IMR-90 (cell line): ENCODE data around the gene FGF5. TPM values are rescaled to one million over a fixed set of nuclear protein-coding genes. Genes with fewer than 3 reads are reported as not detected.

ENCODE experiments used
- ATAC-seq: fragments of 200-7000 bp; cut with Tn5 transposase; 2 replicates; pipeline ENCODE4 v1.9.1; 2020; ENCODE audit warnings: low read depth, mild to moderate bottlenecking, moderate library complexity
- BruUV-seq: library from RNA; stranded (reverse); fragments of 400-500 nt; replicated peaks from 2 replicates; lab custom pipeline; 2021; lab: Mats Ljungman, UMichigan
- CTCF ChIA-PET: fragments of 300-600 bp; formaldehyde crosslinking; extraction: SDS; loops from one replicate; lab custom pipeline; 2021; ENCODE audit warnings: antibody characterized with exemption; lab: Yijun Ruan, JAX
- POLR2A ChIA-PET: fragments of 300-600 bp; sonication (Branson Sonifier 250); formaldehyde crosslinking; loops from one replicate; lab custom pipeline; 2022; ENCODE audit warnings: antibody characterized with exemption; ENCODE audit not compliant: unreplicated experiment; lab: Charles Lee
- DNase-seq: peaks from one replicate; pipeline ENCODE4 v3.0.0; 2013
- H2AFZ ChIP-seq: replicated peaks from 2 replicates; pipeline ENCODE3; 2013; ENCODE audit warnings: low read length, mild to moderate bottlenecking; ENCODE audit not compliant: poor library complexity
- H2AK5ac ChIP-seq: 2 replicates; pipeline ENCODE4 v1.6.1; 2013; ENCODE audit warnings: low read depth, low read length, inconsistent platforms
- H2AK9ac ChIP-seq: replicated peaks from 2 replicates; pipeline ENCODE3; 2013; ENCODE audit warnings: mild to moderate bottlenecking, low read depth, low read length, moderate library complexity; ENCODE audit not compliant: poor library complexity
- H2BK120ac ChIP-seq: 2 replicates; pipeline ENCODE4 v1.6.1; 2013; ENCODE audit warnings: low read depth, low read length, inconsistent platforms
- H2BK15ac ChIP-seq: 3 replicates; pipeline ENCODE4 v1.6.1; 2013; ENCODE audit warnings: low read depth, low read length, inconsistent platforms
- H2BK20ac ChIP-seq: 2 replicates; pipeline ENCODE4 v1.6.1; 2013; ENCODE audit warnings: low read depth, mild to moderate bottlenecking, inconsistent platforms, low read length, moderate library complexity
- H2BK5ac ChIP-seq: 2 replicates; pipeline ENCODE4 v1.6.1; 2013; ENCODE audit warnings: mild to moderate bottlenecking, low read depth, low read length, inconsistent platforms; ENCODE audit not compliant: poor library complexity, severe bottlenecking
- H3K14ac ChIP-seq: replicated peaks from 2 replicates; pipeline ENCODE4 v1.6.1; 2013; ENCODE audit warnings: low read depth, low read length, inconsistent platforms
- H3K18ac ChIP-seq: 2 replicates; pipeline ENCODE4 v1.6.1; 2013; ENCODE audit warnings: low read depth, low read length, control low read depth
- H3K23ac ChIP-seq: 2 replicates; pipeline ENCODE4 v1.6.1; 2013; ENCODE audit warnings: low read depth, low read length, inconsistent platforms
- H3K27ac ChIP-seq: 2 replicates; pipeline ENCODE4 v1.5.1; 2013; ENCODE audit warnings: mild to moderate bottlenecking, control low read depth, low read length; ENCODE audit not compliant: insufficient read depth
- H3K27me3 ChIP-seq: 2 replicates; pipeline ENCODE4 v1.6.1; 2013; ENCODE audit warnings: low read length; ENCODE audit not compliant: control insufficient read depth, insufficient read depth
- H3K36me3 ChIP-seq: 2 replicates; pipeline ENCODE4 v1.6.1; 2013; ENCODE audit warnings: low read length, mixed read lengths; ENCODE audit not compliant: control insufficient read depth, insufficient read depth
- H3K4ac ChIP-seq: 2 replicates; pipeline ENCODE4 v1.6.1; 2013; ENCODE audit warnings: low read depth, low read length, inconsistent platforms
- H3K4me1 ChIP-seq: 2 replicates; pipeline ENCODE4 v1.6.1; 2013; ENCODE audit warnings: low read length, mixed read lengths; ENCODE audit not compliant: control insufficient read depth, insufficient read depth
- H3K4me2 ChIP-seq: 2 replicates; pipeline ENCODE4 v1.6.1; 2013; ENCODE audit warnings: low read depth, mild to moderate bottlenecking, control low read depth, low read length, moderate library complexity
- H3K4me3 ChIP-seq: 2 replicates; pipeline ENCODE4 v1.5.1; 2013; ENCODE audit warnings: low read depth, mild to moderate bottlenecking, control low read depth, low read length, moderate library complexity; ENCODE audit not compliant: insufficient read depth
- H3K56ac ChIP-seq: 2 replicates; pipeline ENCODE4 v1.6.1; 2013; ENCODE audit warnings: low read length, inconsistent platforms; ENCODE audit not compliant: insufficient read depth; ENCODE audit errors: extremely low read depth
- H3K79me1 ChIP-seq, 2 experiments: 2 replicates each; pipeline ENCODE4 v1.6.1; 2013; ENCODE audit warnings: low read length in 2 of 2, inconsistent platforms in 1 of 2, low read depth in 1 of 2
- H3K9ac ChIP-seq: 2 replicates; pipeline ENCODE4 v1.6.1; 2013; ENCODE audit warnings: low read depth, low read length, control low read depth
- H3K9me1 ChIP-seq: 2 replicates; pipeline ENCODE4 v1.6.1; 2013; ENCODE audit warnings: low read length, inconsistent platforms; ENCODE audit not compliant: insufficient read depth
- H3K9me3 ChIP-seq: 2 replicates; pipeline ENCODE4 v1.6.1; 2013; ENCODE audit warnings: low read length; ENCODE audit not compliant: control insufficient read depth, insufficient read depth
- H4K20me1 ChIP-seq: 2 replicates; pipeline ENCODE4 v1.6.1; 2013; ENCODE audit warnings: low read length, inconsistent platforms; ENCODE audit not compliant: insufficient read depth
- H4K5ac ChIP-seq: 2 replicates; pipeline ENCODE4 v1.6.1; 2013; ENCODE audit warnings: mild to moderate bottlenecking, low read depth, low read length, control low read depth
- H4K8ac ChIP-seq, 2 experiments: 2 replicates each; pipeline ENCODE4 v1.6.1; 2013; ENCODE audit warnings: low read depth in 2 of 2, low read length in 2 of 2, control low read depth in 1 of 2, inconsistent platforms in 1 of 2
- H4K91ac ChIP-seq: 2 replicates; pipeline ENCODE4 v1.6.1; 2013; ENCODE audit warnings: low read depth, low read length, inconsistent platforms; ENCODE audit not compliant: insufficient read depth
- CHD1 ChIP-seq: IDR thresholded peaks from 2 replicates; pipeline ENCODE4 v1.6.1; 2012; ENCODE audit warnings: low read depth, low read length, improper control_type of control experiment
- FOS ChIP-seq: fragments of 150-350 bp; IDR thresholded peaks from 2 replicates; pipeline ENCODE4 v1.6.1; 2016; ENCODE audit warnings: low read depth, low read length
- MAZ ChIP-seq: IDR thresholded peaks from 2 replicates; pipeline ENCODE4 v1.6.1; 2012; ENCODE audit warnings: low read depth, mild to moderate bottlenecking, low read length, improper control_type of control experiment, moderate library complexity, borderline replicate concordance
- MXI1 ChIP-seq: IDR thresholded peaks from 2 replicates; pipeline ENCODE4 v1.6.1; 2012; ENCODE audit warnings: low read depth, mild to moderate bottlenecking, low read length, moderate library complexity, borderline replicate concordance
- NFE2L2 ChIP-seq: fragments of 150-350 bp; IDR thresholded peaks from 2 replicates; pipeline ENCODE4 v1.6.1; 2016; ENCODE audit warnings: low read depth, mild to moderate bottlenecking, low read length
- RCOR1 ChIP-seq: IDR thresholded peaks from 2 replicates; pipeline ENCODE4 v1.6.1; 2012; ENCODE audit warnings: mild to moderate bottlenecking, low read length, improper control_type of control experiment; ENCODE audit not compliant: insufficient replicate concordance
- WGBS, 2 experiments: methylation state at CpG; one replicate each; pipeline versions ENCODE4 v1.1.5 to v1.1.7; 2013; ENCODE audit warnings: missing lambda C conversion rate in 2 of 2; ENCODE audit not compliant: insufficient read length in 1 of 2; ENCODE audit errors: extremely low coverage in 2 of 2; 5-methylcytosine and 5-hydroxymethylcytosine counted together
- dilution Hi-C: fragments of 300-500 bp; cut with HindIII; formaldehyde crosslinking; loops from one replicate; pipeline ENCODE4 v1.14.3; 2018; ENCODE audit warnings: low sequenced_read_pairs; ENCODE audit not compliant: unreplicated experiment
- in situ Hi-C: fragments of 300-500 bp; cut with MboI; formaldehyde crosslinking; loops from 3 replicates; pipeline ENCODE4 v1.14.3; 2019; ENCODE audit warnings: low sequenced_read_pairs, inconsistent platforms, mixed read lengths
- intact Hi-C: fragments of 100-400 bp; cut with micrococcal nuclease; formaldehyde crosslinking; loops from 2 replicates; pipeline ENCODE4 v1.10.0; 2022
- polyA plus RNA-seq, 3 experiments: library from polyadenylated mRNA; depleted of rRNA; stranded (reverse); fragments of >200 nt; gene quantifications; 2 replicates each; pipeline ENCODE4 v1.2.3, GENCODE V29; 2012; ENCODE audit warnings: low replicate concordance in 1 of 3
- total RNA-seq: library from RNA; depleted of rRNA; stranded (reverse); fragments of >200 nt; gene quantifications from 2 replicates; pipeline ENCODE4 v1.2.3, GENCODE V29; 2012

The FGF5 gene
- total and polyA plus RNA-seq, 2 of the 4 experiments (the other 2 are of a cell fraction): 18.6 to 42.1 TPM

DNA sequence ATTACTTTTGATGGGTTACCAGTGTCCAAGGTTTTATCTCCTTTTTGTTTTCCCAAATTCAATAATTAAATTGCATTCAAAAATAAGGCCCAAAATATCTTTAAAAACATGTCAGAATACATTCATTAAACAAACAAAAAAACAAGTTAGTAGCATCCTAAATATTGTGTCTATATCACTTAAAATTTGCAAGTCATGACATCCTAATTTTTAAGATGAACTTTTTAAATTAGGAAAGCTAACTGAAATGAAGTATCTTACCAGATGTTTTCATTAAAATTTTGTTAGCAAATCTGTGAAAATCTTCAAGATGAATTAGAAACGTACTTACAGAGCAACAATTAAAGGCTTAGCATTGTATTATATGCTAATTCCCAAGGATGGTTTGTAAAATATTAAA, 68.1 kb downstream of the FGF5 start:
- CTCF ChIA-PET: interaction anchor here (0.7 to 3.2 kb wide), 4 partner anchors 11 to 114 kb away, joined by 3 to 13 read pairs (median 4); no protein-coding TSS in a partner anchor
- H2AFZ ChIP-seq: no peak overlapping the region
- H4K91ac ChIP-seq: no peak overlapping the region
- H3K23ac ChIP-seq: no peak overlapping the region
- H3K4me2 ChIP-seq: no peak overlapping the region
- no peak overlapping the region for H2BK120ac ChIP-seq
- TF ChIP-seq CHD1: no peak
- TF ChIP-seq MAZ: no peak
- peak; percentile 49 for TF ChIP-seq NFE2L2
- no peak for TF ChIP-seq MXI1
- TF ChIP-seq RCOR1: no peak
- TF ChIP-seq FOS: no peak
- H2BK5ac ChIP-seq: no peak overlapping the region
- H3K36me3 ChIP-seq: no peaks in the 10 kb centered on the region
- in situ Hi-C loops (loop anchor here (10.0 to 25.0 kb wide), 2 partner anchors 110 to 1397 kb away; partner anchors contain the start of gene PAQR3), dilution Hi-C loops (no loop called here), intact Hi-C loops (loop anchor here (2.0 kb wide), 1 partner anchor 66 kb away; no protein-coding TSS in a partner anchor)
- no peak overlapping the region for H3K4me3 ChIP-seq
- no peak overlapping the region for H4K5ac ChIP-seq
- H3K18ac ChIP-seq: no peak overlapping the region
- no peaks in the 10 kb centered on the region for H3K27me3 ChIP-seq
- BruUV-seq: no TSS peak
- H3K9me3 ChIP-seq: no peaks in the 10 kb centered on the region
- H3K79me1 ChIP-seq: peaks cover 0 to 12% of the 10 kb centered on the region in 2 experiments; a peak in 1 of 4 replicates
- no peak overlapping the region for H2BK20ac ChIP-seq
- DNase-seq: no peak
- no peak overlapping the region for H4K8ac ChIP-seq
- H3K9me1 ChIP-seq: no peaks in the 10 kb centered on the region
- no peak overlapping the region for H2AK9ac ChIP-seq
- no CpG with 5 or more reads among the region's 1 CpG for WGBS, 2 experiments
- H2BK15ac ChIP-seq: no peak overlapping the region
- H3K9ac ChIP-seq: no peak overlapping the region
- no peak overlapping the region for H3K27ac ChIP-seq
- H2AK5ac ChIP-seq: no peak overlapping the region
- H4K20me1 ChIP-seq: no peaks in the 10 kb centered on the region
- no peak overlapping the region for H3K4ac ChIP-seq
- no peak overlapping the region for H3K14ac ChIP-seq
- POLR2A ChIA-PET: no interaction called here
- peaks cover 4% of the 10 kb centered on the region; the same call in 1 of the 2 replicates for H3K4me1 ChIP-seq
- ATAC-seq: no peak
- H3K56ac ChIP-seq: no peak overlapping the region
